LHCN-M2 (cell line): ENCODE measurements around the gene ZNF787. TPM values are rescaled to one million over a fixed set of nuclear protein-coding genes. Genes with fewer than 3 reads are reported as not detected.
A peak's percentile ranks its signal among the peaks of the same experiment; 100 is the strongest.
"Not testable (repeated sequence)": the region's sequence is repeated elsewhere in the genome, so short reads cannot be mapped to it uniquely, and the experiment has no call there.

ENCODE experiments used
- DNase-seq: peaks from one replicate; pipeline ENCODE4 v3.0.0-alpha.2; 2012; ENCODE audit warnings: low read depth
- total RNA-seq: library from RNA; depleted of rRNA; stranded (reverse); fragments of >200 nt; gene quantifications from 2 replicates; pipeline ENCODE4 v1.2.3, GENCODE V29; 2014

Gene ZNF787
- total RNA-seq, 1 experiment from 2014 or later = 26.9 TPM

DNA sequence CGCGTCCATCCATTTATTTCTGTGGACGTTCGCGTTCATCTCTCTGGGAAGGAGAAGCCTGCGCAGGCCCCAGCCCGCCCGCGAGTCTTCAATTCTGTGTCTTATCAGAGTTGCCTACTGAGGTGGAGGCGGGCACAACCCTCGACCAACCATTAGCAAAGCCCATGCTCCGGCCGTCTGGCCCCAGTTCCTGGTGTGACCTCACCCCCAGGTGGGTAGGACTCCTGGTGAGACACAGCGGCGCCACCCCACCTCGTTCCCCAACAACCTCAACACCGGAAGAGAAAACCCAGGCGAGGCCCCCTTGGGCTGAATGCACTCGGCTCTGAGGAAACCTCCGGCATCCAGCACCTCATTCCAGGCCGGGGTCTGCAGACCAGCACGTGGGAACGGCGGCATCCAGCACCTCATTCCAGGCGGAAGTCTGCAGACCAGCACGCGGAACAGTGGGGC is 14.7 kb downstream of the ZNF787 start:
- no peak for DNase-seq

DNA sequence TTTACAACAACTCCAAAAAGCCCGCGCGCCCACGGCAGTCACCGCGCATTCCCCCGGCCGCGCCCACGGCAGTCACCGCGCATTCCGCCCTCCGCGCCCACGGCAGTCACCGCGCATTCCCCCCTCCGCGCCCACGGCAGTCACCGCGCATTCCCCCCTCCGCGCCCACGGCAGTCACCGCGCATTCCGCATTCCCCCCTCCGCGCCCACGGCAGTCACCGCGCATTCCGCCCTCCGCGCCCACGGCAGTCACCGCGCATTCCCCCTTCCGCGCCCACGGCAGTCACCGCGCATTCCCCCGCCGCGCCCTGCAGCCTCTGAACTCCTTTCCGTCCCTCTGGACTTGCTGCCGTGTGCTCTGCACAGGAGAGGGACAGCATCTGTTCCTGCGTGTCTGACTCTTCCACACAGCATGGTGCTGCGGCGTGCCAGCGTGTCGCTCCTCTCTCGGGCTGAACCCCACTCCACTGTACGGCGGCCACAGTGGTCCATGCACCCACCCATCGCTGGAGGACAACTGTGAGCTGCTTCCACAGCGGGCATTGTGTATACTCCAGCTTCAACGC is 15.2 kb downstream of the ZNF787 start:
- not testable (repeated sequence) for DNase-seq

DNA sequence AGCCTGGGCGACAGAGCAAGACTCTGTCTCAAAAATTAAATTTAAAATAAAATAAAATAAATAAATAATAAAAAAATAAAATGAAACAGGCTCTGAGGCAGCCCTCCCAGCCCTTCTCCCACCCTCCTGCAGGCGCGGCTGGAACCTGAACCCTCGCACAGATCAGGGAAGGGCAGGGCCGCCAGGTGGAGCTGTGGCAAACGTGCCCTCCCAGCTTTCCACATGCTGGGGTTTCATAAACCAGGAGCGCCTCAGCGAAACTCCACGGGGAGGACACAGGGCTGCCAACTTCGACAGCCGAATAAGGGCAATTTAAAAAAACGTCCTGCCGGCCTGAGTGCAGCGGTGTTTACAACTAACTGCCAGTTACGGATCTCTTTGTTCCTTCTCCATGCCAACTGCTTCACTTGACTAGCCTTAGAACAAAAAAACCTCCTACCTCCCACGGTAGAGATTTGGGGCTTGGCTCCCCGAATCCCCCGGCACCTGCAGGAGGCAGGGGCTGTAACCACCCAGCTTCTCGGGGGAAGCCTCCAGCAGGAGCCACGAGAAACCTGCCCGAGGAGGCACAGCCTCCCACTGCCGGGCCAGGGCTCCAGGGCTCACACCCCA is 15.9 kb downstream of the ZNF787 start:
- no peak for DNase-seq

DNA sequence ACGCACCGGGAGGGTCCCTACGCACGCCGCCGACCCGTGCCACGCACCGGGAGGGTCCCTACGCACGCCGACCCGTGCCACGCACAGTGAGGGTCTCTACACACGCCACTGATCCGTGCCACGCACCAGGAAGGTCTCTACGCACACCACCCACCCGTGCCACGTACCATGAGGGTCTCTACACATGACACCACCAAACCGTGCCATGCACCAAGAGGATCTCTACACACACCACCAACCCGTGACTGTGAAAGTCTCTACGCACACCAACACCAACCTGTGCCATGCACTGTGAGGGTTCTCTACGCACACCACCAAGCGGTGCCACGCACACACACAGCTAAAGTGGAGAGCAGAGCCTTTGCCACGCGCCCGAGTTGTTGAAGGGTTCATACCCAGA is 16.7 kb downstream of the ZNF787 start:
- DNase-seq = no peak

DNA sequence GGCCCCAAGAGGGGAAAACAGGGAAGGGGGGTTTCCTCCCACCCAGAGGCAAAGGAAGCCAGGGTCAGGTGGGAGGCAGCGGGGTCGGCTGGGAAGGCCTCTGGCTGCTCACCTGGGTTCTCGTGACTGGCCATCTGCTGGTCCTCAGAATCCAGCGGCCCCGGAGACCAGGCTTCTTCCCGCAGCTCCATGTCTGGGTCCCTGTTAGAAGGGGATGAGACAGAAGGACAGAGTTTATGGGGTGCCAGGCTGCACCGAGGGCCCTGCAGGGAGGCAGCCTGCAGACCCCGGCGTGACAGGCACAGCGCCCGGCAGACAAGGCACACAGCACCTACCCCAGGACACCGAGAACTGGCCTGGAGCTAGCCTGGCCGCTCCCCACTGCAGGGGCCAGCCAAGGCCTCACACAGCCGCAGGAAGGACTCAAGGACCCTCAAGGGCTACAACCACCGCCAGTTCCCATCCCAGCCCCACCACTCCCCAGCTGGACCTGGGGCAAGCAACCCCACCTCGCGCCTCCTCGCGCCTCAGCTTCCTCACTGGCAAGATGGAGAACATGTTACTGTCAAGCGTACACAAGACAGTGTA is 18.0 kb downstream of the ZNF787 start:
- DNase-seq = no peak

DNA sequence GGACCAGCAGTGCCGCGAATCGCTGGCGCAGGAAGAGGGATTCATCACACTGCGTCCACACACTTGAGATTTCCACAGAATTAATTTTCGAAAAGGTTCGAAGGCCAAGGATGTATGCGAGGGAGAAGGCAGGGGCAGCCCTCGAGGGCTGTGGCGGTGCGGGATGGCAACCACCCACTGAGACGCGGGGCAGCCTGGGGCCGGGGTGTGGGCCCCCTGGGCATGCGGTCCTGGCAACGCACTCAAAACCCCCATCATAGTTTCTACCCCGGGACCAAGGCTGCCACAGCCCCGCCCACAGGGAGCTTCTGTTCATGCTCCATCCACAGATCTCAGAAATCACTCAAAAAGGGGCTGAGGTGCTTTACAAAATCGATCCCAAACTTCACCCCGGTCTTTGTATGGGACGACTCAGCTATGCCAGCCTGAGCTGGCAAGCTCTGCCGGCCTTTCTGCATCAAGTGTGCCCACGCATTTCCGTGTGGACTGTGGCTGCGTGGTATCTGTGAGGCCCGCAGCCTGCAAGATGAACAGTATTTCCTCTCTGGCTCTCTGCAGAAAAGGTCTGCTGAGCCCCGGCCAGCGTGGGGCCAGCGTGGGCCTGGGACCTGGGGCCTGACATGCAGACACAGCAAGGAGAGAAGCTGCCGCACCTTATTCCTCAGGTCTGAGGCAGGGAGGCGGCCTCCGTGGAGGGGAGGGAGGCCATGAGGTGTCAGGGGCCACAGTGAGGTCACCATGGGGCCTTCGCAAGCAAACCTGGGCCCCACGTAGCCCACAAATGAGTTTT is 19.2 kb downstream of the ZNF787 start:
- DNase-seq = no peak

DNA sequence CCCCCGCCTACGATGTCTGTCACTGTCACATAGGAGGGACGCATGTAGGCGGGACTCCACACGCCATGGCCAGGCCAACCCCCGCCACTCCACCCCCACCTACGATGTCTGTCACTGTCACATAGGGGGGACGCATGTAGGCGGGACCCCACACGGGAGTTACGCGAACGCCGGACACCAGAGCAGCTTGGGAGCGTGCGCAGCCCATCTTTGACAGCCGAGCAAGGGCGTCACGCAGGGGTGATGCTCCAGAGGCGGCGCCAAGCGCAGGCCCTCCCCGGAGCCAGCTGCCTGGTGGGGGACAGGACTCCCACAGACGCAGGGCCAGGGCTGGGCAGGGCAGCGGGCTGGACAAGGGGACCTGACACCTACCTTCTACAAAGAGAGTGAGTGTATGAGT is 20.0 kb downstream of the ZNF787 start:
- no peak for DNase-seq

DNA sequence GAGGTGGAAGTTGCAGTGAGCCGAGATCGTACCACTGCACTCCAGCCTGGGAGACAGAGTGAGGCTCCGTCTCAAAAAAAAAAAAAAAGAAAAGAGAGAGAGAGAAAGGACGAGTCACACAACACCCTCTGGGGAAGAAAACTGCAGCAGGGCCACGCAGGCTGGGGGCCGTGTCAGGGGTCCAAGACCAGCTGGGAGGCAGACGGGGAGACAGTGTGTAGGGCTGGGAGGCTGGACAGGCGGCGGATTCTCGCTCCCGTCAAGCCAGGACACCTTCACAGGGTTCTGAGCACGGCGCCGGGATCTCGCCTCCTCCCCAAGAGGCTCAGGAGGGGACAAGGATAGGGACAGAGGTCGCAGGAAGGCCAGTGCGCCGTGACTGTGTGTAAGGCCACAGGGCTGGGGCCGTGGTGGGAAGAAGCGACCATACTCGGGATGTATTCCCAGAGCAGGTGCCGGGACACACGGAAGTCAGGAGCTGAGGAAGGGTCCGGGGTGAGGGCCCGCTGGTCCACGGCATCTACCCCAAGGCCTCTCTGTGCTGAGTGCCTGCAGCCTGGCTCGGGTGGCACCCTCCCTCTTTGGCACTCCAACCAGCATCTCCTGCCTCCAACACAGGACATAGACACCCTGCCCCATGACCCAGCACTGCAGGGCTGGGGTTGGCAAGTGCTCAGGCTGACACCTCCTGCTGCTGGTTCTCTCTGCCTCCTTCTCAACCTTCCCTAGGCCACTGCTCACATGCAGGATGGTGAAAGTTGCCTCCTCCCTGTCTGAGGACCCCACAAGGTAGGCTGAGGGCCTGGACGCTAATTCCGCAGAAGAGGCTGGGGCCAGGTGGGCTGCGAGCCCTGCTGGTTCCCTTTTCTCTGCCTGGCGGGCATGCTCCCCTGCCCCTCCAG is 21.2 kb downstream of the ZNF787 start:
- DNase-seq = no peak

DNA sequence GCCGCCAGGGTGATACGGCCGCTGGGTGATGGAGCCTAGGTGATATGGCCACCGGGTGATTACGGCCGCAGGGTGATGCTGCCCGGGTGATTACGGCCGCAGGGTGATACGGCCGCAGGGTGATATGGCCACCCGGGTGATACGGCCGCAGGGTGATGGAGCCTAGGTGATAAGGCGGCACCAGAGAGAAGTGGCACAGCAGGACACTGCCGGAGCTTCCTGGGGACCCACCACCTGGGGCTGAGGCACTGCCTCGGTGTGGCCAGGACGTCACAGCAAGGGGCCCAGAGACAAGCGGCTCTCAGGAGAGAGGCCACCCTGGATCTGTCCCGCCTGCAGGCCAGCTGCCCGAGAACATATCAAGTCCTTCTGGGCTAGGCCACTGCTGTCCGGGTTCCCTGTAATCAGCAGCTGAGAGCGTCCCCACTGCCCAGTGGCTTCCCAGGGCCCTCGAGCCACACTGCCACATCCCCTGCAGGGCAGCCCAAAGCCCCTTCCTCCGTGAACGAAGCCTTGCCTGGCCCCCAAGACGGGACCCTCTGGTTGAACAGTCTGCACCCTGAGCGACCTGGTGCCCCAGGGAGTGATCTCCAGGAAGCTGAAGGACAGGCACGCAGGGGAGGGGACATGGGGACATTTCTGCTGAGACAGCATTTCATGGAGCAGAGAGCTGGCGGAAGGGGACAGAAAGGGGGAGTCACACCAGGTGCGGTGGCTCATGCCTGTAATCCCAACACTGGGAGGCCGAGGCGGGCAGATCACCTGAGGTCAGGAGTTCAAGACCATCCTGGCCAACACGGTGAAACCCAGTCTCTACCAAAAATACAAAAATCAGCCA is 22.1 kb downstream of the ZNF787 start:
- DNase-seq = no peak

DNA sequence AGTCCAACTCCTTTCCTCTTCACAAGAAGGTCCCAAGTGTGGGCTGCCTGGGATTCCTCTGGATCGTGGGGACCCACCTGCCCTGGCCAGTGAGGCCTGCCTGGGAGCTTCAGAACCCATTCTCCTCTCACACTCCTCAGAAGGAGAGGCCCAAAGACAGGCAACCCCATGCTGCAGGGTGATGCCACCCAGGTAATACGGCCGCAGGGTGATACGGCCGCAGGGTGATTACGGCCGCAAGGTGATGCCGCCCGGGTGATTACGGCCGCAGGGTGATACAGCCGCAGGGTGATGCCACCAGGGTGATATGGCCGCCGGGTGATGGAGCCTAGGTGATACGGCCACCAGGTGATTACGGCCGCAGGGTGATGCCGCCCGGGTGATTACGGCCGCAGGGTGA is 22.9 kb downstream of the ZNF787 start:
- not testable (repeated sequence) for DNase-seq

DNA sequence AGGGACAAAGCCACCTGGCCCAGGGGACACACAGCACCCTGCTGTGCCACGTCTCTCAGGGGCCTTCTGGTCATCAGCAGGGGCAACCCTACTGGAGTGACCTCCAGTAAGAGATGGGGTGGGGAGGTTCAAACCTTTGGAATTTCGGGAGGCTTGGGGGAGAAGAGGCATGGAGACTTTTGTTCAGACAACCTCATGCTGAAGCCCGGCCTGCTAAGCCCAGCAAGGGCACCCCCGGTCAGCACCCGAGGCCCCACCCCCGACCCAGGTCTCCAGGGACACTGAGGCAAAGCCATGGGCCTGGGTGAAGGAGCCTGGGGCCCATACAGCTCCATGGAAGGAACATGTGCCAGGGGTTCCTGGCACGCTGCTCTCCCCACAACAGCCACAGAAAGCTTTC is 23.3 kb downstream of the ZNF787 start:
- no peak for DNase-seq

DNA sequence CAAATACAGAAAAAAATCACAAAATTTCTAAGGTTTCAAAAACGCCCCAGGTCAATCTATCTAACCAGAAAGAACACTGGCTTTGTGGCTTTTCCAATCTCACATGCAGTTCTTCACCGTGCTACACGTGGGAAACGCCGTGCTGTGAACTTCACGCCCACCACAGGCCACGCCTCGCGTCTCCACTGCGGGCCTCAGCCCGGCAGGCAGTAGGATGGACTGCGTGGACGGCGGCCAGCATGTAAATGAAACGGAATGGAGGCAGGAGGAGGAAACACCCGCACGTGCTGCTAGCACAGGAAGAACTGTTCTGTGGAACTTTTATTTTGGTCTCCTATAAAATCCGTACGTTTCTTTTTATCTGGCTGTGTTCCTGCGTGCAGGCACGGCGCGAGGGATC is 23.8 kb downstream of the ZNF787 start:
- no peak for DNase-seq

DNA sequence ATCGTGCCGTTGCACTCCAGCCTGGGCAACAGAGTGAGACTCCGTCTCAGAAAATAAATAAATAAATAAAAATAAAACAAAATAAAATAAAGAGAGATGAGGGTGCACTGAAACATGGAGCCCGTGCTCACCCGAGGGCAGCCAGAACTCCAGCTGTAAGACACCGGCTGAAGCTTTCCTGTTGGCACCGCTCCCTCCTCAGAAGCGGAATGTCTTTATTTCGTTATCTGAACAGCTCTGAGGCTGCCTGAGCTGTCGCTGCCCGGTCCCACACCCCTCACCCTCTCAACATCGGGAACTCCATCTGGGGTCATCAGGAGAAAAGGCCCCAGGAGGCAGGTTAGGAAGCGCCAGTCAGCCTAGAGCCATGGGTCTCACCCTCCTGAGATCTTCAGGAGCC is 24.4 kb downstream of the ZNF787 start:
- DNase-seq = no peak

DNA sequence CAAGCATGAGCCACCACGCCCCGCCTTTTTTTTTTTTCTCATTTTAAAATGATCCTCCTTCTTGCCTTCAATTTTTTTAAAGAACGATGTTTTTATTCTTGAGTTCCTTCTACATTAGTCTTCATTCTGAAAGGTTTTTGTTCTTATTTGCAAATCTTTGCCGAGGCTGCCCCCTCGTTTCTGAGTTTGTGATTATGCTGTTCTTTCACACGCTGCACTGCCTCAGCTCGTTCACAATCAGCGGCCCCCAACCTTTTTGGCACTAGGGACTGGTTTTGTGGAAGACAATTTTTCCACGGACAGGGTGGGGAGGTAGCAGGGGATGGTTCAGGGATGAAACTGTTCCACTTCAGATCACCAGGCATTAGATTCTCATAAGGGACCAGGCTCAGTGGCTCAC is 26.6 kb downstream of the ZNF787 start:
- DNase-seq = no peak

DNA sequence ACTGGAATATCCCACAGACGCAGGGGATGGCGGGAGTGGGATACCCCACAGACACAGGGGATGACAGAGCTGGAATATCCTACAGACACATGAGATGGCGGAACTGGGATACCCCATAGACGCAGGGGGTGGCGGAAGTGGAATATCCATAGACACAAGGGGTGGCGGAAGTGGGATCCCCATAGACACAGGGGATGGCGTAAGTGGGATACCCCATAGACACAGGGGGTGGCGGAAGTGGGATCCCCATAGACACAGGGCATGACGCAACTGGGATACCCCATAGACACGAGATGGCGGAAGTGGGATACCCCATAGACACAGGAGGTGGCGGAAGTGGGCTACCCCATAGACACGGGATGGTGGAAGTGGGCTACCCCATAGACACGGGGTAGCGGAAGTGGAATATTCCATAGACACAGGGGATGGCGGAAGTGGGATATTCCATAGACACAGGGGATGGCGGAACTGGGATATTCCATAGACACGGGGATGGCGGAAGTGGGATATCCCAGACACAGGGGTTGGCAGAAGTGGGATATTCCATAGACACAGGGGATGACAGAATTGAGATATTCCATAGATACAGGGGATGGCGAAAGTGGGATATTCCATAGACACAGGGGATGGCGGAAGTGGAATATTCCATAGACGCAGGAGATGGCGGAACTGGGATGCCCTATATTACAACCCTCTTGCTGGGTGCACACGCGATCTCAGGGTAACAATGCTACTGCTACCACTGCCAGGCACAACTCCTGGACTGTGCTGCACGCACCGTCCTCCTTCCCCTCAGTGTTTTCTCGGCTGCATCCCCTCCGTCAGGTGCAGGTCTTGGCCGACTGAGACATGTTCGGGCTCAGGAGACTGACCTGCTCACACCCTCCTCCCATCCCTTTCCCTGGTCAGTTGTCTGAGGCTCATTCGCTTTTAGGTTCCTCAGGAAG is 28.1 kb downstream of the ZNF787 start:
- no peak for DNase-seq

DNA sequence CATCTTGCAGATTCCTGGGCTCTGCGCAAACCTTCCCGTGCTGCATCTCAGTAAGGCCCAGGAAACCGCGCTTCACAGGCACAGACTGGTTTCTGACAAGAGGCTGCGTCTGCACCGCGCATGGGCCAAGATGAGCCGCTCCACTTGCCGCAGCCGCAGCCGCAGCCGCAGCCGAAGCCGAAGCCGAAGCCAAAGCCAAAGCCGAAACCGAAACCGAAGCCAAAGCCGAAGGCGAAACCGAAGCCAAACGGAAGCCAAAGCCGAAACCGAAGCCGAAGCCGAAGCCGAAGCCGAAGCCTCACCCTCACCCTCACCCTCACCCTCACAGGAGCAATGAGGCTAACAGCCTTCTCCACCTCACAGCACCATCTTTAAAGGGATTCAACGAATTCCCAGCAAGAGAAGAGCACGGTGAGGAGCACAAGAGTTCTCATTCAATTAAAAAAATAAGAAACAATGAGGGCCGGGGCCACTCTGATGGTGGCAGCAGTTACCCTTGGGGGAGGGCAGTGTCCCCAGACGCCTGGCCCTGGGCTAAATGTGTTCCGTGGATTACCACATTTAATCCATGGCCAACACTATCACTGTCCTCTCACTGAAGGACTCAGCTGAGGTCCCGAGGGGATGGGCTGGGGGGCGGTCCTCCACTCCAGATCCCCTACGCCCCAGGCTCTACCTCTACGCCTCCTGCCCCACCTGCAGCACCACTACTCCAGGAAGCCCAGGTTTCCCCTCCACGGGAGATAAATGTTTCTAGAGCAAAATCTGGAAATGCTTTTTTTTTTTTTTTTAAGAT is 29.1 kb downstream of the ZNF787 start:
- no peak for DNase-seq

DNA sequence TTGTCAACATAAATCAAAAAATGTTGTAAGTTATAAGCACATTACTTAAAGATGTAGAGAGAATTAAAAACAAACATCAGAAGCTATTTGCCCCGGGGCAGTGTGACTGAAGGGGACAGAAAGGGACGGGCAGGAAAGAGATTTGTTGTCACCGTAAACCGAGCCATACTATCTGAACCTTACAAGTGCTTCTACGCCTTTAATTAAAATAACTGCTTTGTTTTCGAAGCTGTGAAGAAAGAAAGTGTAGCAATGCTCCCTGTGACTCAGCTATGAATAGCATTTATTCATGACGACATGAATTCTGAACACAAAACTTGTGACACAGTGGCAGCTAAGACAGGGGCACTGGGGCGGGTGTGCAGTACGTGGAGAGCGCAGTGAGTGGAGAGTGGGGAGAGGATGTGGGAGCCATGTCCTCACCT is 30.0 kb downstream of the ZNF787 start:
- peak; percentile 46 for DNase-seq

DNA sequence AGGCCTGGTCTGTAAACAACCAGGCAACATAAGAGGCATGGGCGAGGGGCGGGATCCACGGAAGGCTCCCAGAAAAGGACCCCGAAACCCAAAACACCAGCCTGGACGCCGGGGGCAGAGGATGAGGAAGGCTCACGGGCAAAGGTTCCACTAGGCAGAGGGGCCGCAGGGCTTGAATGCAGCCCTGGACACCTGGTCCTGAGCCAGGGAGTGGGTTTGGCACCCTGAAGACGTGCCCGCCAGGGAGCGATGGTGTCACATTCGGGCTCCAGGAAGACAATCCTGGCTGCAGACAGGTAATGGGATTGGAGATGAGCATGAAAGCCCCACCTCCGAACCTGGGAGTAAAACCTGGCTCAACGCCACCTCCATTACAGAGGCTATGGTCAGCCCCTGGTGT is 31.8 kb downstream of the ZNF787 start:
- DNase-seq = no peak
